ENCODE data around the gene MAST1.
"Not testable (repeated sequence)": the region's sequence is repeated elsewhere in the genome, so short reads cannot be mapped to it uniquely, and the experiment has no call there.

Gene MAST1

GRCh38 chr19:12838182-12838885 is at the start of gene MAST1:
Gene MAST1 (plus strand): TSS chr19:12838515. CDS start chr19:12838573, 58 bp downstream.
- DNase-seq (ENCODE audit: low spot score): peak; percentile 76

GRCh38 chr19:12788682-12789097 is 49.6 kb upstream of the MAST1 start:
- DNase-seq (ENCODE audit: low spot score): peak; percentile 64

GRCh38 chr19:12789098-12789903 is 49.0 kb upstream of the MAST1 start:
- peak; percentile 46 for DNase-seq (ENCODE audit: low spot score)

GRCh38 chr19:12789904-12790619 is 48.3 kb upstream of the MAST1 start:
- peak; percentile 89 for DNase-seq (ENCODE audit: low spot score)

- no peak for DNase-seq (ENCODE audit: low spot score)
These were observed 47.5 kb upstream of the MAST1 start for GRCh38 chr19:12790628-12791344.

- DNase-seq (ENCODE audit: low spot score): peak; percentile 91
These were observed 46.8 kb upstream of the MAST1 start, which contains the start of gene JUNB for GRCh38 chr19:12791345-12792050. Gene JUNB (plus strand): TSS chr19:12791486. CDS start chr19:12791772, 286 bp downstream.

GRCh38 chr19:12792051-12792852 is 46.1 kb upstream of the MAST1 start:
- DNase-seq (ENCODE audit: low spot score): no peak

- no peak for DNase-seq (ENCODE audit: low spot score)
These were observed 45.4 kb upstream of the MAST1 start for GRCh38 chr19:12792853-12793289.

- peak; percentile 96 for DNase-seq (ENCODE audit: low spot score)
These were observed 44.8 kb upstream of the MAST1 start for GRCh38 chr19:12793290-12794195.

GRCh38 chr19:12794196-12794941 is 43.9 kb upstream of the MAST1 start:
- no peak for DNase-seq (ENCODE audit: low spot score)

GRCh38 chr19:12794971-12795381 is 43.3 kb upstream of the MAST1 start:
- DNase-seq (ENCODE audit: low spot score): no peak

GRCh38 chr19:12796146-12797071 is 41.9 kb upstream of the MAST1 start:
- DNase-seq (ENCODE audit: low spot score): peak; percentile 78

- DNase-seq (ENCODE audit: low spot score): no peak
These were observed 41.2 kb upstream of the MAST1 start for GRCh38 chr19:12797141-12797587.

GRCh38 chr19:12797607-12798006 is 40.7 kb upstream of the MAST1 start:
- not testable (repeated sequence) for DNase-seq (ENCODE audit: low spot score)

- DNase-seq (ENCODE audit: low spot score): no peak
These were observed 38.4 kb upstream of the MAST1 start for GRCh38 chr19:12799742-12800465.

GRCh38 chr19:12800466-12800770 is 37.9 kb upstream of the MAST1 start:
- no peak for DNase-seq (ENCODE audit: low spot score)
